Esophagus squamous epithelium (tissue), 5 donors: Measurements from ENCODE around the gene CCRL2. TPM values are rescaled to one million over a fixed set of nuclear protein-coding genes. Genes with fewer than 3 reads are reported as not detected.
A peak's percentile ranks its signal among the peaks of the same experiment; 100 is the strongest.
"Not testable (repeated sequence)": the region's sequence is repeated elsewhere in the genome, so short reads cannot be mapped to it uniquely, and the experiment has no call there.

Source experiments
- DNase-seq: peaks from one replicate; lab custom pipeline; 2025; lab: John Stamatoyannopoulos, UW
- H3K27ac ChIP-seq, 4 donors: fragments of 200-600 bp; sonication (generic); one replicate each; pipeline ENCODE4 v1.5.1; 2016 to 2019; ENCODE audit warnings: mild to moderate bottlenecking in 1 of 4
- H3K27me3 ChIP-seq, 4 donors: fragments of 200-600 bp; sonication (generic); 1 replicate in 3 of 4; 2 replicates in 1 of 4; pipeline versions ENCODE4 v1.5.1 to v1.6.0; 2017 to 2021; ENCODE audit warnings: antibody characterized with exemption in 1 of 4
- H3K36me3 ChIP-seq, 3 donors: fragments of 200-600 bp; sonication (generic); one replicate each; pipeline ENCODE4 v1.5.1; 2016 to 2019
- H3K4me1 ChIP-seq, 3 donors: fragments of 200-600 bp; sonication (generic); one replicate each; pipeline ENCODE4 v1.5.1; 2017 to 2019
- H3K4me3 ChIP-seq, 4 donors: fragments of 200-600 bp; sonication (generic); 1 replicate in 3 of 4; 2 replicates in 1 of 4; pipeline ENCODE4 v1.5.1; 2016 to 2019; ENCODE audit warnings: mild to moderate bottlenecking in 2 of 4, moderate library complexity in 1 of 4
- H3K9me3 ChIP-seq, 3 donors: fragments of 200-600 bp; sonication (generic); one replicate each; pipeline ENCODE4 v1.5.1; 2016 to 2019
- POLR2A ChIP-seq, 4 donors: fragments of 450-650 bp; IDR thresholded peaks; one replicate each; pipeline ENCODE4 v1.6.1; 2017; ENCODE audit warnings: antibody characterized with exemption in 4 of 4, mild to moderate bottlenecking in 4 of 4, moderate library complexity in 3 of 4
- WGBS, 2 donors: methylation state at CpG; one replicate each; pipeline ENCODE4 v1.1.5; 2018; 5-methylcytosine and 5-hydroxymethylcytosine counted together
- intact Hi-C: fragments of 100-400 bp; cut with DNase I; formaldehyde crosslinking; loops from one replicate; pipeline ENCODE4 v1.15.0; 2022
- total RNA-seq, 4 donors: library from RNA; depleted of rRNA; stranded (reverse); fragments of >200 nt; gene quantifications; one replicate each; pipeline ENCODE4 v1.1.0, GENCODE V29; 2016
- TF ChIP-seq, protein P1 (sequence below), 6 experiments: fragments of 450-650 bp in 4 of 6; fragments of 200-600 bp in 2 of 6; sonication (generic) in 2 of 6; IDR thresholded peaks; one replicate each; pipeline ENCODE4 v1.5.1; 2016 to 2019; ENCODE audit warnings: antibody characterized with exemption in 6 of 6, mild to moderate bottlenecking in 4 of 6, moderate library complexity in 4 of 6
- donor health status: DM: yes; HTN: yes; CAD: no.

Gene CCRL2
- total RNA-seq, 4 donors from 2014 or later: 0.48 to 1.5 (median 1.1) TPM; not detected in 1

DNA sequence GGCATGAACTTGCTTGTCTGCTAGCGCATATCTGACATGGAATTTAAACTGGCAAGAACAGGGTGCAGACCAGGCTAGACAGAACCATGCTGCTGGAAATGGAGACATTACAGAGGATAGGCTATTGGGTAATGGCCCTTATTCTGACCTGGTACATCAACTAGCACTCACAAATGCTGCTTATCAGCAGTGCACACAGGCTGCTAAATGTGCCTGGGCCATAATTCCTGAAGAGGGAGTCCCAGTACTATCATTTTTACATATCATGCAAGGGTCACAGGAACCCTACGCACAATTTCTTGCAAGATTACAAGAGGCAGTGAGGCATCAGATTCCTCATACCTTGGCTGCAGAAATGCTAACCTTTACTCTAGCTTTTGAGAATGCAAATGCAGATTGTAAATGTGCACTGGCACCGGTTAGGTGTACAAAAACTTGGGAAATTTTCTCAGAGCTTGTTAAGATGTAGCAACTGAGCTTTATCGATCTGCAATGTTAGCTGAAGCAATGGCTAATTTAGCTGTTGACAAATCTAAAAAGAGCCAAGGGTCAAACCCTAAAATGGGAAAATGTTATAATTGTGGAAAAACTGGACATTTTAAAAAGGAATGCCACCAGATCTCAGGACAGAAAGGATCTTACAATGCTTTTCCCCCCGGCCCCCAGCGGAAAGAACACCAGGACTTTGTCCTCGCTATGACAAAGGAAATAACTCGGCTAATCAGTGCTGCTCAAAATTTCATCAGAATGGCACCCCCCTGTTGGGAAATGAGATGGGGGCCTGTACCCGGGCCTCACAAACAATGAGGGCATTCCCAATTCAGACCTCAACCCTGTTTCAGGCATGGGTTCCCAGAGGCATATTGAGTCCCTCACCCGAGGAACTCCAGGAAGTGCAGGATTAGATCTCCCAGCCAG lies 21.1 kb downstream of the CCRL2 start:
- peak overlapping the region in 3 of 4 donors; percentile 69 to 80 (median 70) for H3K27ac ChIP-seq
- no peak overlapping the region for H3K4me3 ChIP-seq
- H3K4me1 ChIP-seq: peaks cover 0 to 28% (median 0%) of the 10 kb centered on the region in 3 donors
- no peak for DNase-seq
- TF ChIP-seq, protein P1, sequence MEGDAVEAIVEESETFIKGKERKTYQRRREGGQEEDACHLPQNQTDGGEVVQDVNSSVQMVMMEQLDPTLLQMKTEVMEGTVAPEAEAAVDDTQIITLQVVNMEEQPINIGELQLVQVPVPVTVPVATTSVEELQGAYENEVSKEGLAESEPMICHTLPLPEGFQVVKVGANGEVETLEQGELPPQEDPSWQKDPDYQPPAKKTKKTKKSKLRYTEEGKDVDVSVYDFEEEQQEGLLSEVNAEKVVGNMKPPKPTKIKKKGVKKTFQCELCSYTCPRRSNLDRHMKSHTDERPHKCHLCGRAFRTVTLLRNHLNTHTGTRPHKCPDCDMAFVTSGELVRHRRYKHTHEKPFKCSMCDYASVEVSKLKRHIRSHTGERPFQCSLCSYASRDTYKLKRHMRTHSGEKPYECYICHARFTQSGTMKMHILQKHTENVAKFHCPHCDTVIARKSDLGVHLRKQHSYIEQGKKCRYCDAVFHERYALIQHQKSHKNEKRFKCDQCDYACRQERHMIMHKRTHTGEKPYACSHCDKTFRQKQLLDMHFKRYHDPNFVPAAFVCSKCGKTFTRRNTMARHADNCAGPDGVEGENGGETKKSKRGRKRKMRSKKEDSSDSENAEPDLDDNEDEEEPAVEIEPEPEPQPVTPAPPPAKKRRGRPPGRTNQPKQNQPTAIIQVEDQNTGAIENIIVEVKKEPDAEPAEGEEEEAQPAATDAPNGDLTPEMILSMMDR (IDR thresholded peaks at IDR 0.05): no peak
- no peak for TF ChIP-seq POLR2A (IDR thresholded peaks at IDR 0.05)
- no peaks in the 10 kb centered on the region for H3K36me3 ChIP-seq
- intact Hi-C loops: no loop called here
- H3K27me3 ChIP-seq: no peaks in the 10 kb centered on the region
- H3K9me3 ChIP-seq: no peaks in the 10 kb centered on the region
- 75 to 76% methylated on average over 8 to 9 of the region's 10 CpGs for WGBS, 2 donors

DNA sequence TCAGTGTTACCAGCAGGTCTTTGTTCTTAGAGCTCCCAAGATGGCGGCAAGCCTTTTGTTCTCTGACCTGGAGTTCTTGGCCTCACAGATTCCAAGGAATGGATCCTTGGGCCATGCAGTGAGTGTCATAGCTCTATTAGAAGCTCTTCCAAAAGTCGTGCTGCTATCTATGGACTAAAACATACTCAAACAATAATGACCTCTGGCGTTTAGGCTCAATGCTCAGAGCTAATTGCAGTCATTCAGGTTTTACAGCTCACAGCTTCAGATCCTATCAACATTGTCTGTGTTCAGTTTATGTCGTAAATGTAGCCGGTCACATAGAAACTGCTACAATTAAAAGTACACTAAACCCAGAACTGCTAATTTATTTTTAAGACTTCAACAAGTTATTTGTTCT lies 22.2 kb downstream of the CCRL2 start:
- Histone ChIP-seq H3K27me3 (no peaks in the 10 kb centered on the region), H3K27ac (peak overlapping the region in 3 of 4 donors; percentile 69 to 80 (median 70)), H3K4me1 (peaks cover 0 to 28% (median 0%) of the 10 kb centered on the region in 3 donors), H3K4me3 (no peak overlapping the region), H3K36me3 (no peaks in the 10 kb centered on the region), H3K9me3 (no peaks in the 10 kb centered on the region)
- TF ChIP-seq, protein P1 (IDR thresholded peaks at IDR 0.05): no peak
- TF ChIP-seq POLR2A (IDR thresholded peaks at IDR 0.05): no peak
- WGBS, 2 donors: 45 to 53% methylated on average over 5 of the region's 5 CpGs
- DNase-seq: no peak
- intact Hi-C loops: no loop called here

DNA sequence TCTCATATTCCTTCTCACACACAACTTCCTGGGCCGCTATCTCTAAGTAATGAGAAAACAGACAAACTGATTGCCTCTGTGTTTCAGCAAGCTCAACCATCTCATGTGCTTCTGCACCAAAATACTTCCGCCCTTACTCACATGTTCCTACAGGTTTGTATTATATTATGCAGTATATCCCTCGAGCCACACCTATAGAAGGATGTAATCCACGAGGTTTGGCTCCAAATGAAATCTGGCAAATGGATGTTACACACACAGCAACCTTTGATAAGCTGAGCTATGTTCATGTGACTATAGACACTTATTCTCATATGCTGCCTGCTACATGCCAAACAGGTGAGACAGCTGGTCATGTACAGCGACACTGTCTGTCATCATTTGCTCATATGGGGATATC lies 22.6 kb downstream of the CCRL2 start:
- WGBS, 2 donors: 39 to 54% methylated on average over 5 of the region's 5 CpGs
- intact Hi-C loops: no loop called here
- Histone ChIP-seq H3K36me3 (no peaks in the 10 kb centered on the region), H3K27me3 (no peaks in the 10 kb centered on the region), H3K9me3 (no peaks in the 10 kb centered on the region), H3K4me3 (no peak overlapping the region), H3K27ac (peak overlapping the region in 3 of 4 donors; percentile 69 to 80 (median 70)), H3K4me1 (peaks cover 0 to 28% (median 0%) of the 10 kb centered on the region in 3 donors)
- DNase-seq: no peak
- TF ChIP-seq POLR2A (IDR thresholded peaks at IDR 0.05): no peak
- TF ChIP-seq, protein P1 (IDR thresholded peaks at IDR 0.05): no peak

DNA sequence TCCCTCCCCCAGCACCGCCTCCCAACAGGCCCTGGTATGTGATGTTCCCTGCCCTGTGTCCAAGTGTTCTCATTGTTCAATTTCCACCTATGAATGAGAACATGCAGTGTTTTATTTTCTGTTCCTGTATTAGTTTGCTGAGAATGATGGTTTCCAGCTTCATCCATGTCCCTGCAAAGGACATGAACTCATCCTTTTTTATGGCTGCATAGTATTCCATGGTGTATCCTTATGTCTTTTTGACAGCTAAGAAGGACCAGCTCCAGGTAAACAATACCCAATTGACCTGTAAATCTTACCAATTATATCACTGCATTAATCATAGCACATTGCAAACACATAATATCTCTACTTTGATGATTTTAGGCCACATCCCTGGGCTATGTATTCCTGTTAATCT lies 23.8 kb downstream of the CCRL2 start:
- H3K4me3 ChIP-seq, H3K9me3 ChIP-seq, H3K27me3 ChIP-seq, H3K36me3 ChIP-seq, DNase-seq, H3K27ac ChIP-seq, intact Hi-C loops: not testable (repeated sequence)
- WGBS, 2 donors: 92 to 95% methylated on average over 1 of the region's 1 CpG
- peaks cover 0 to 28% (median 0%) of the 10 kb centered on the region in 3 donors for H3K4me1 ChIP-seq

DNA sequence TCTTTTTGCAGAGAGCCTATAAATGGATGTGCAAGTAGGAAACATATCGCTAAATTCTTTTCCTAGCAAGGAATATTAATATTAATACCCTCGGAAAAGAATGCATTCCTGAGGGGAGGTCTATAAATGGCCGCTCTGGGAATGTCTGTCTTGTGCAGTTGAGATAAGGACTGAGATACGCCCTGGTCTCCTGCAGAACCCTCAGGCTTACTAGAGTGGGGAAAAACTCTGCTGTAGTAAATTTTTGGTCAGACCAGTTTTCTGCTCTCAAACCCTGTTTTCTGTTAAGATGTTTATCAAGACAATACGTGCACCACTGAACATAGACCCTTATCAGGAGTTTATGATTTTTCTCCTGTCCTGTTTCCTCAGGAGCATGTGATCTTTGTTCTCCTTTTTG lies 24.8 kb downstream of the CCRL2 start:
- 90 to 92% methylated on average over 5 of the region's 5 CpGs for WGBS, 2 donors
- intact Hi-C loops, H3K36me3 ChIP-seq, H3K9me3 ChIP-seq, H3K27me3 ChIP-seq, H3K27ac ChIP-seq, H3K4me3 ChIP-seq, DNase-seq: not testable (repeated sequence)
- peaks cover 0 to 28% (median 0%) of the 10 kb centered on the region in 3 donors for H3K4me1 ChIP-seq

DNA sequence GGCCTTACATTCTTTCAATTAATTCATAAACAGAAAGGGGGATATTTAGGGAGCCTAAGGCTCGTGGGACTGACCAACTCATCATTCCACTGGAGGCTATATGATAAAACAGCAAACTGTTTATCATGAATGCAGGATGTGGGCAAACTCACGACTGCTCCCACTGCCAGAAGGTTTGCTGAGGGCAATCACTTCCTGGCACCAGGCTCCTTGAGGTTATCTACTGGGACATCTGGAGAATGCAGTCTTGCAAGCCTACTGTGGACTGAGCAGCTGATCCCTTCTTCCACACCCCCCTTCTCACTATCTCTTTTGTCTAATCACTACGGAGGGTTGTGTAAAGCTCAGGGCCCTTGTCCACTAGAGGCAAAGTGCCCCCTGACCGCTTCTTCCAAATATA lies 26.1 kb downstream of the CCRL2 start:
- intact Hi-C loops, H3K36me3 ChIP-seq, DNase-seq, H3K4me3 ChIP-seq, H3K9me3 ChIP-seq, H3K27ac ChIP-seq, H3K27me3 ChIP-seq: not testable (repeated sequence)
- 61 to 77% methylated on average over 4 of the region's 4 CpGs for WGBS, 2 donors
- H3K4me1 ChIP-seq: peaks cover 0 to 23% (median 0%) of the 10 kb centered on the region in 3 donors
